SK-N-SH treated with all-trans-retinoic acid at 6 μM for 48 hours (cell line): ENCODE measurements around the gene PCDHGA3.

ENCODE experiments used
- ATAC-seq: fragments of 200-7000 bp; cut with Tn5 transposase; 3 replicates; pipeline ENCODE4 v1.9.1; 2020; ENCODE audit warnings: mild to moderate bottlenecking, moderate library complexity
- ARNTL ChIP-seq: fragments of 450-650 bp; formaldehyde crosslinking; IDR thresholded peaks from 2 replicates; pipeline ENCODE4 v1.5.0; 2020; ENCODE audit warnings: low read depth, mild to moderate bottlenecking, moderate library complexity, borderline replicate concordance
- BACH2 ChIP-seq: fragments of 250-450 bp; sonication (Bioruptor Pico); IDR thresholded peaks from 2 replicates; pipeline ENCODE4 v1.9.0; 2021; ENCODE audit warnings: mild to moderate bottlenecking, borderline replicate concordance
- CSRNP3 ChIP-seq: fragments of 250-450 bp; sonication (Bioruptor Pico); IDR thresholded peaks from 2 replicates; pipeline ENCODE4 v1.5.1; 2021; ENCODE audit warnings: mild to moderate bottlenecking, moderate library complexity
- ESRRG ChIP-seq: fragments of 250-450 bp; sonication (Bioruptor Pico); IDR thresholded peaks from 2 replicates; pipeline ENCODE4 v1.6.1; 2021; ENCODE audit warnings: mild to moderate bottlenecking
- ISL1 ChIP-seq: fragments of 250-450 bp; sonication (Bioruptor Pico); IDR thresholded peaks from 2 replicates; pipeline ENCODE4 v2.1.2; 2022; ENCODE audit warnings: mild to moderate bottlenecking, moderate library complexity
- OSR1 ChIP-seq: fragments of 250-450 bp; sonication (Bioruptor Pico); IDR thresholded peaks from 2 replicates; pipeline ENCODE4 v1.8.0; 2022; ENCODE audit warnings: moderate library complexity, mild to moderate bottlenecking, inconsistent platforms
- PATZ1 ChIP-seq: fragments of 250-450 bp; sonication (Bioruptor Pico); IDR thresholded peaks from 2 replicates; pipeline ENCODE4 v1.8.0; 2020; ENCODE audit warnings: mild to moderate bottlenecking, moderate library complexity, borderline replicate concordance
- POU6F1 ChIP-seq: fragments of 250-450 bp; sonication (Bioruptor Pico); IDR thresholded peaks from 2 replicates; pipeline ENCODE4 v1.8.0; 2021; ENCODE audit warnings: low read depth, mild to moderate bottlenecking, moderate library complexity, borderline replicate concordance
- PPARA ChIP-seq: fragments of 250-450 bp; sonication (Bioruptor Pico); IDR thresholded peaks from 2 replicates; pipeline ENCODE4 v1.5.0; 2020; ENCODE audit warnings: mild to moderate bottlenecking, borderline replicate concordance
- RARB ChIP-seq: fragments of 250-450 bp; sonication (Bioruptor Pico); IDR thresholded peaks from 2 replicates; pipeline ENCODE4 v1.8.0; 2021; ENCODE audit warnings: mild to moderate bottlenecking, moderate library complexity
- TSHZ2 ChIP-seq: fragments of 250-450 bp; sonication (Bioruptor Pico); IDR thresholded peaks from 2 replicates; pipeline ENCODE4 v1.5.0; 2020; ENCODE audit warnings: mild to moderate bottlenecking, moderate library complexity
- ZC3H10 ChIP-seq: fragments of 250-450 bp; sonication (Bioruptor Pico); IDR thresholded peaks from 2 replicates; pipeline ENCODE4 v1.5.1; 2021; ENCODE audit warnings: mild to moderate bottlenecking, moderate library complexity
- ZFP3 ChIP-seq: fragments of 250-450 bp; sonication (Bioruptor Pico); IDR thresholded peaks from 2 replicates; pipeline ENCODE4 v1.5.0; 2020; ENCODE audit warnings: mild to moderate bottlenecking, moderate library complexity
- ZFP30 ChIP-seq: fragments of 450-650 bp; formaldehyde crosslinking; IDR thresholded peaks from 2 replicates; pipeline ENCODE4 v1.5.0; 2022; ENCODE audit warnings: mild to moderate bottlenecking, moderate library complexity
- ZNF565 ChIP-seq: fragments of 450-650 bp; formaldehyde crosslinking; conservative IDR thresholded peaks from 2 replicates; pipeline ENCODE4 v1.5.0; 2020; ENCODE audit warnings: low read depth, mild to moderate bottlenecking, moderate library complexity
- ZNF70 ChIP-seq: fragments of 450-650 bp; formaldehyde crosslinking; IDR thresholded peaks from 2 replicates; pipeline ENCODE4 v1.5.0; 2020; ENCODE audit warnings: mild to moderate bottlenecking, moderate library complexity
- ZNF8 ChIP-seq: fragments of 450-650 bp; formaldehyde crosslinking; IDR thresholded peaks from 2 replicates; pipeline ENCODE4 v1.5.0; 2020; ENCODE audit warnings: mild to moderate bottlenecking, moderate library complexity

The PCDHGA3 gene

GRCh38 chr5:141363952-141364660 lies 20.5 kb downstream of the PCDHGA3 start, which contains the start of gene PCDHGA5:
TSS of gene PCDHGA5 (plus strand) at chr5:141364162. CDS start at chr5:141364331, 169 bp downstream.
- no peak for ATAC-seq

GRCh38 chr5:141366016-141366896 lies 22.6 kb downstream of the PCDHGA3 start:
- TF ChIP-seq PPARA (CRISPR knock-in tag) (no peak), TSHZ2 (CRISPR knock-in tag) (no peak), ZNF70 (CRISPR knock-in tag) (no peak), ISL1 (no peak), ZC3H10 (no peak), BACH2 (CRISPR knock-in tag) (no peak), RARB (CRISPR knock-in tag) (no peak), POU6F1 (CRISPR knock-in tag) (no peak), ARNTL (CRISPR knock-in tag) (no peak), ESRRG (CRISPR knock-in tag) (no peak)
- TF ChIP-seq, all 23 proteins: peak for 0
- no peak for ATAC-seq

More at GRCh38 chr5:141363952-141364660, 20.5 kb downstream of the PCDHGA3 start, which contains the start of gene PCDHGA5:
- TF ChIP-seq ZFP30 (CRISPR knock-in tag), result no peak
- TF ChIP-seq ZFP3 (CRISPR knock-in tag), result no peak
- TF ChIP-seq ISL1, result no peak

- no peak for ATAC-seq
- TF ChIP-seq ESRRG (CRISPR knock-in tag), result no peak
- TF ChIP-seq, all 23 proteins: peak for 0
Measured at GRCh38 chr5:141369994-141370848, 26.6 kb downstream of the PCDHGA3 start, which contains the start of gene PCDHGB3. TSS of gene PCDHGB3 (plus strand) at chr5:141370242. CDS start at chr5:141370395, 153 bp downstream.

- TF ChIP-seq PATZ1 (CRISPR knock-in tag), result no peak
- TF ChIP-seq ZNF70 (CRISPR knock-in tag), result no peak
- TF ChIP-seq PPARA (CRISPR knock-in tag), result no peak
- no peak for TF ChIP-seq ZFP3 (CRISPR knock-in tag)
- TF ChIP-seq ZNF8, result no peak
- no peak for TF ChIP-seq BACH2 (CRISPR knock-in tag)
- no peak for TF ChIP-seq ZC3H10
- TF ChIP-seq CSRNP3 (CRISPR knock-in tag), result no peak
- TF ChIP-seq ZNF565 (CRISPR knock-in tag), result no peak
- TF ChIP-seq OSR1, result no peak
- no peak for TF ChIP-seq ZFP30 (CRISPR knock-in tag)
- no peak for ATAC-seq
Measured at GRCh38 chr5:141371572-141372475, 28.2 kb downstream of the PCDHGA3 start.
